ENCODE measurements around the gene ALK. TPM values are rescaled to one million over a fixed set of nuclear protein-coding genes. Genes with fewer than 3 reads are reported as not detected.

Gene ALK
- total RNA-seq, 1 donor from 2014 or later: 0.14 TPM

DNA sequence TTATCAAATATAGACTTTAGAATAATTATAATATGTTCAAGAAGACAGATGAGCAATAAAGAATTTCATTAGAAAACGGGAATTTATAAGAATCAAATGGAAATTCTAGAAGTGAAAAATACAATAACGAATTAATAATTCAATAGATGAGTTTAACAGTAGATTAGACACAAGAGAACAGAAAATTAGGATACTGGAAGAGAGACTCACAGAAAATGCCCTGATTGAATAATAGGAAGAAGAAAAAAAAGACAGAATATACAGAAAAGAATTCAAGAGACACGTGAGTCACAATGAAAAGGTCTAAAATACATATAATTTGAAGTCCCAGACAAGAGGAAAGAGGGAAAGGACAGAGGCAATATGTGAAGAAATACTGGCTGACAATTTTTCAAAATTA, 451.4 kb downstream of the ALK start:
- H3K27me3 ChIP-seq (ENCODE audit: low read depth): no peaks in the 10 kb centered on the region
- H3K4me1 ChIP-seq: no peaks in the 10 kb centered on the region
- DNase-seq: no peak
- no peak for TF ChIP-seq CTCF (IDR thresholded peaks at IDR 0.05; ENCODE audit: borderline replicate concordance)
- H3K36me3 ChIP-seq: no peaks in the 10 kb centered on the region
- H3K4me3 ChIP-seq: no peak overlapping the region
- no peak overlapping the region for H3K27ac ChIP-seq (replicated peaks)
- intact Hi-C loops (cut with micrococcal nuclease): no loop called here
- peaks cover 47% of the 10 kb centered on the region for H3K9me3 ChIP-seq (replicated peaks)

- Histone ChIP-seq H3K4me1 (no peaks in the 10 kb centered on the region), H3K27ac (replicated peaks) (no peak overlapping the region), H3K4me3 (no peak overlapping the region), H3K36me3 (no peaks in the 10 kb centered on the region), H3K9me3 (replicated peaks) (peaks cover 47% of the 10 kb centered on the region), H3K27me3 (ENCODE audit: low read depth) (no peaks in the 10 kb centered on the region)
- no peak for DNase-seq
- TF ChIP-seq CTCF (IDR thresholded peaks at IDR 0.05; ENCODE audit: borderline replicate concordance): no peak
- intact Hi-C loops (cut with micrococcal nuclease): no loop called here
Observed at GRCh38 chr2:29469516-29469915, 451.9 kb downstream of the ALK start.

DNA sequence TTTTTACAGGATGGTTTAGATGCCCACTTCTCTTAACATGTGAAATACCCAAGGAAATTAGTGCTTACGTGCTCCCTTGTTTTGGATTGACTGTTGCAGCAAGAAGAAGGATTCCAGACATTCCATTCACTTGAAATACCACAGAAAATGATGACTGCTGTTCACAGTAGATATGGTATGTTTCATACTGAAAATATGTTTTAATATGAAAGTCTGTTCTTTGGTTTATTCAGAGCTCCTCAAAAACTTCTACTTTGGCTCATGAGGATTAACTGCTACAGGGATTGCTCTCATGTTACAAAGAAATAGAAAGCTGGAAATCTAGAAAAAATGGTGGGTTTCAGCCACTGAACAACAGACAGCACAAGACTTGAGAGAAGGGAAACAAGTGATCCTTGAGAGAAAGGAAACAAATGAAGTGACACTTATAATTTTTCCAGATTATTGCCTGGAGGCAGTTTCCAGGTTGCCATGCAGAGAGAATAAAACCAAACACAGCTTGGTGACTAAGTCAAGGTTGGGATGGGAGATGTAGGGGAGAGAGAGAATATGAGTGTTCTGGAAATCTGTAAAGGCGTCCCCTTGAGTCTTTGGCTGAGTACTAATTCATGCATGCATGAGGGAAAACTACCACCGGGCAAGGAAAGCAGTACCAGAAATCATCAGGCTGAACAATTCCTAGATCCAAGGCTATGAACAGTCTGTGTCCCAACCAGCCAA, 458.0 kb downstream of the ALK start:
- Histone ChIP-seq H3K27ac (replicated peaks) (no peak overlapping the region), H3K4me3 (no peak overlapping the region), H3K4me1 (no peaks in the 10 kb centered on the region), H3K27me3 (ENCODE audit: low read depth) (no peaks in the 10 kb centered on the region), H3K36me3 (no peaks in the 10 kb centered on the region), H3K9me3 (replicated peaks) (no peaks in the 10 kb centered on the region)
- DNase-seq: no peak
- no peak for TF ChIP-seq CTCF (IDR thresholded peaks at IDR 0.05; ENCODE audit: borderline replicate concordance)
- intact Hi-C loops (cut with micrococcal nuclease): no loop called here

- Histone ChIP-seq H3K36me3 (no peaks in the 10 kb centered on the region), H3K27me3 (ENCODE audit: low read depth) (peaks cover 2% of the 10 kb centered on the region), H3K4me1 (no peaks in the 10 kb centered on the region), H3K4me3 (no peak overlapping the region), H3K9me3 (replicated peaks) (no peaks in the 10 kb centered on the region), H3K27ac (replicated peaks) (no peak overlapping the region)
- intact Hi-C loops (cut with micrococcal nuclease): no loop called here
- no peak for TF ChIP-seq CTCF (IDR thresholded peaks at IDR 0.05; ENCODE audit: borderline replicate concordance)
- no peak for DNase-seq
Observed at GRCh38 chr2:29462293-29462692, 459.1 kb downstream of the ALK start.

- no peak for DNase-seq
- no peak overlapping the region for H3K4me3 ChIP-seq
- H3K36me3 ChIP-seq: no peaks in the 10 kb centered on the region
- TF ChIP-seq CTCF (IDR thresholded peaks at IDR 0.05; ENCODE audit: borderline replicate concordance): no peak
- intact Hi-C loops (cut with micrococcal nuclease): no loop called here
- no peaks in the 10 kb centered on the region for H3K9me3 ChIP-seq (replicated peaks)
- no peak overlapping the region for H3K27ac ChIP-seq (replicated peaks)
- no peaks in the 10 kb centered on the region for H3K4me1 ChIP-seq
- peaks cover 6% of the 10 kb centered on the region for H3K27me3 ChIP-seq (ENCODE audit: low read depth)
Observed at GRCh38 chr2:29460190-29460589, 461.2 kb downstream of the ALK start.

Measured in left ventricle myocardium inferior (tissue), 1 donor.